Small intestine (tissue), 7 donors: Measurements from ENCODE around the gene TRAF3. TPM values are rescaled to one million over a fixed set of nuclear protein-coding genes. Genes with fewer than 3 reads are reported as not detected.
"Not testable (repeated sequence)": the region's sequence is repeated elsewhere in the genome, so short reads cannot be mapped to it uniquely, and the experiment has no call there.

Source experiments
- DNase-seq, 2 donors: peaks; one replicate each; pipeline versions ENCODE4 v3.0.0 to v3.0.0-alpha.2; 2013
- FAIRE-seq: peaks from 2 replicates; lab custom pipeline; 2012; peaks lifted over from hg19 to GRCh38; lab: Jason Lieb, UNC
- H3K27ac ChIP-seq, 3 donors: one replicate each; pipeline ENCODE4 v1.5.1; 2013; ENCODE audit warnings: low read length in 2 of 3, mild to moderate bottlenecking in 2 of 3, control low read depth in 1 of 3, inconsistent platforms in 1 of 3, low read depth in 1 of 3, moderate library complexity in 1 of 3
- H3K27me3 ChIP-seq, 3 donors: one replicate each; pipeline ENCODE4 v1.6.1; 2013; ENCODE audit warnings: low read length in 3 of 3, inconsistent platforms in 1 of 3; ENCODE audit not compliant: control insufficient read depth in 3 of 3, insufficient read depth in 3 of 3
- H3K36me3 ChIP-seq, 3 donors: one replicate each; pipeline ENCODE4 v1.6.1; 2013; ENCODE audit warnings: low read length in 3 of 3, inconsistent platforms in 1 of 3, low read depth in 1 of 3, mild to moderate bottlenecking in 1 of 3, moderate library complexity in 1 of 3; ENCODE audit not compliant: control insufficient read depth in 3 of 3, insufficient read depth in 2 of 3
- H3K4me1 ChIP-seq, 3 donors: one replicate each; pipeline ENCODE4 v1.6.1; 2013; ENCODE audit warnings: low read length in 2 of 3, inconsistent platforms in 1 of 3, low read depth in 1 of 3, mild to moderate bottlenecking in 1 of 3, moderate library complexity in 1 of 3; ENCODE audit not compliant: control insufficient read depth in 3 of 3, insufficient read depth in 2 of 3
- H3K4me3 ChIP-seq, 3 donors: one replicate each; pipeline ENCODE4 v1.5.1; 2013; ENCODE audit warnings: low read length in 3 of 3, control low read depth in 1 of 3, inconsistent platforms in 1 of 3, low read depth in 1 of 3, mild to moderate bottlenecking in 1 of 3, moderate library complexity in 1 of 3
- H3K9me3 ChIP-seq, 2 donors: one replicate each; pipeline ENCODE4 v1.6.1; 2013; ENCODE audit warnings: low read depth in 1 of 2, low read length in 1 of 2; ENCODE audit not compliant: control insufficient read depth in 2 of 2, insufficient read depth in 1 of 2
- WGBS, 3 donors: extraction: QIAGEN DNeasy Blood & Tissue Kit; methylation state at CpG; one replicate each; pipeline ENCODE4 v1.1.7; 2013; 5-methylcytosine and 5-hydroxymethylcytosine counted together
- polyA plus RNA-seq, 4 donors: library from polyadenylated mRNA; stranded (reverse) in 3 of 4; unstranded in 1 of 4; fragments of 200-250 nt in 3 of 4; fragments of 120-200 nt in 1 of 4; gene quantifications; one replicate each; pipeline versions ENCODE4 v1.2.1 to v1.2.3, GENCODE V29; 2013
- donor health status: healthy with polysubstance abuse.
- donor health status: control.
- donor health status: control.
- donor health status: Bipolar disorder and iron deficiency.
- donor health status: healthy.

TRAF3 gene
- polyA plus RNA-seq, 4 donors, result 4.0 to 17.9 (median 8.5) TPM

- no peaks in the 10 kb centered on the region for H3K9me3 ChIP-seq
- H3K4me3 ChIP-seq, result no peak overlapping the region
- no peak overlapping the region for H3K27ac ChIP-seq
- no peak for DNase-seq
- H3K4me1 ChIP-seq, result peaks cover 0 to 25% (median 7%) of the 10 kb centered on the region in 3 donors
- H3K27me3 ChIP-seq, result no peaks in the 10 kb centered on the region
- no peak for FAIRE-seq
- WGBS, 3 donors, result 96 to 98% (median 96%) methylated on average over 7 of the region's 7 CpGs
- H3K36me3 ChIP-seq, result peaks cover 6 to 54% (median 10%) of the 10 kb centered on the region in 3 donors
Observed at GRCh38 chr14:102889615-102890014, 112.4 kb downstream of the TRAF3 start.

- WGBS, 3 donors, result 85 to 96% (median 92%) methylated on average over 15 of the region's 15 CpGs
- no peak for FAIRE-seq
Observed at GRCh38 chr14:102891111-102891510, 113.9 kb downstream of the TRAF3 start.

GRCh38 chr14:102891556-102891955, 114.3 kb downstream of the TRAF3 start:
- H3K9me3 ChIP-seq, result no peaks in the 10 kb centered on the region
- no peak overlapping the region for H3K27ac ChIP-seq
- no peak overlapping the region for H3K4me3 ChIP-seq
- H3K4me1 ChIP-seq, result peaks cover 0 to 14% (median 7%) of the 10 kb centered on the region in 3 donors
- H3K36me3 ChIP-seq, result peaks cover 10 to 50% (median 10%) of the 10 kb centered on the region in 3 donors
- WGBS, 3 donors, result 69 to 87% (median 84%) methylated on average over 4 of the region's 4 CpGs
- no peaks in the 10 kb centered on the region for H3K27me3 ChIP-seq
- no peak for FAIRE-seq
- no peak for DNase-seq

More at GRCh38 chr14:102891111-102891510, 113.9 kb downstream of the TRAF3 start:
- Histone ChIP-seq H3K4me3 (no peak overlapping the region), H3K27ac (no peak overlapping the region), H3K27me3 (no peaks in the 10 kb centered on the region), H3K36me3 (peaks cover 10 to 54% (median 10%) of the 10 kb centered on the region in 3 donors), H3K4me1 (peaks cover 0 to 18% (median 7%) of the 10 kb centered on the region in 3 donors), H3K9me3 (no peaks in the 10 kb centered on the region)
- DNase-seq, result no peak

- DNase-seq, result no peak
- no peak overlapping the region for H3K27ac ChIP-seq
- H3K36me3 ChIP-seq, result peaks cover 8 to 47% (median 10%) of the 10 kb centered on the region in 3 donors
Observed at GRCh38 chr14:102892651-102893050, 115.4 kb downstream of the TRAF3 start.

GRCh38 chr14:102893452-102893851, 116.2 kb downstream of the TRAF3 start:
- DNase-seq, result peak; percentile 58 to 64
- WGBS, 3 donors, result 54 to 65% (median 56%) methylated on average over 9 of the region's 9 CpGs
- Histone ChIP-seq H3K9me3 (no peaks in the 10 kb centered on the region), H3K36me3 (peaks cover 8 to 47% (median 8%) of the 10 kb centered on the region in 3 donors), H3K4me1 (peaks cover 0 to 2% (median under 1%) of the 10 kb centered on the region in 3 donors), H3K4me3 (no peak overlapping the region), H3K27me3 (no peaks in the 10 kb centered on the region), H3K27ac (peak overlapping the region in 1 of 3 donors; percentile 30)
- no peak for FAIRE-seq

More at GRCh38 chr14:102892651-102893050, 115.4 kb downstream of the TRAF3 start:
- no peak for FAIRE-seq
- Histone ChIP-seq H3K4me3 (no peak overlapping the region), H3K4me1 (peaks cover 0 to 7% (median 5%) of the 10 kb centered on the region in 3 donors), H3K9me3 (no peaks in the 10 kb centered on the region), H3K27me3 (no peaks in the 10 kb centered on the region)
- 95 to 98% (median 95%) methylated on average over 8 of the region's 8 CpGs for WGBS, 3 donors

GRCh38 chr14:102896735-102897134, 119.5 kb downstream of the TRAF3 start:
- not testable (repeated sequence) for DNase-seq, H3K9me3 ChIP-seq, H3K27ac ChIP-seq, H3K4me1 ChIP-seq, H3K4me3 ChIP-seq, FAIRE-seq, H3K27me3 ChIP-seq
- peaks cover 2 to 58% (median 5%) of the 10 kb centered on the region in 3 donors for H3K36me3 ChIP-seq

- no peak for FAIRE-seq
- Histone ChIP-seq H3K27me3 (no peaks in the 10 kb centered on the region), H3K9me3 (no peaks in the 10 kb centered on the region), H3K4me3 (no peak overlapping the region), H3K27ac (no peak overlapping the region), H3K36me3 (peaks cover 2 to 65% (median 5%) of the 10 kb centered on the region in 3 donors), H3K4me1 (peaks cover 0 to 2% (median 0%) of the 10 kb centered on the region in 3 donors)
- WGBS, 3 donors, result 93 to 94% (median 93%) methylated on average over 14 of the region's 14 CpGs
- DNase-seq, result no peak
Observed at GRCh38 chr14:102897299-102898027, 120.2 kb downstream of the TRAF3 start.

- FAIRE-seq (no peak), DNase-seq (no peak)
- Histone ChIP-seq H3K4me1 (peaks cover 0 to 2% (median 0%) of the 10 kb centered on the region in 3 donors), H3K27ac (no peak overlapping the region), H3K36me3 (peaks cover 2 to 68% (median 5%) of the 10 kb centered on the region in 3 donors), H3K27me3 (no peaks in the 10 kb centered on the region), H3K4me3 (no peak overlapping the region), H3K9me3 (no peaks in the 10 kb centered on the region)
- WGBS, 3 donors, result 78 to 96% (median 93%) methylated on average over 6 of the region's 6 CpGs
Observed at GRCh38 chr14:102898298-102898697, 121.0 kb downstream of the TRAF3 start.
